Measurements from ENCODE around the gene PDLIM4.

GRCh38 chr5:132218321-132218720 lies 39.2 kb upstream of the PDLIM4 start:
- TF ChIP-seq EP300 (IDR thresholded peaks at IDR 0.05), result no peak
- TF ChIP-seq CTCF (IDR thresholded peaks at IDR 0.05), result no peak
- TF ChIP-seq POLR2A (IDR thresholded peaks at IDR 0.05), result no peak
